Uterus (tissue), 2 donors: Measurements from ENCODE around the gene CAMK2D.

Source experiments
- POLR2A ChIP-seq, 2 donors: fragments of 450-650 bp; IDR thresholded peaks; one replicate each; pipeline ENCODE4 v1.6.1; 2016; ENCODE audit warnings: antibody characterized with exemption in 2 of 2, mild to moderate bottlenecking in 1 of 2, moderate library complexity in 1 of 2
- TF ChIP-seq, protein P1 (sequence below), 4 experiments: fragments of 200-600 bp in 2 of 4; fragments of 450-650 bp in 2 of 4; sonication (generic) in 2 of 4; IDR thresholded peaks; one replicate each; pipeline ENCODE4 v1.5.1; 2016 to 2019; ENCODE audit warnings: antibody characterized with exemption in 4 of 4, mild to moderate bottlenecking in 2 of 4, moderate library complexity in 1 of 4

DNA sequence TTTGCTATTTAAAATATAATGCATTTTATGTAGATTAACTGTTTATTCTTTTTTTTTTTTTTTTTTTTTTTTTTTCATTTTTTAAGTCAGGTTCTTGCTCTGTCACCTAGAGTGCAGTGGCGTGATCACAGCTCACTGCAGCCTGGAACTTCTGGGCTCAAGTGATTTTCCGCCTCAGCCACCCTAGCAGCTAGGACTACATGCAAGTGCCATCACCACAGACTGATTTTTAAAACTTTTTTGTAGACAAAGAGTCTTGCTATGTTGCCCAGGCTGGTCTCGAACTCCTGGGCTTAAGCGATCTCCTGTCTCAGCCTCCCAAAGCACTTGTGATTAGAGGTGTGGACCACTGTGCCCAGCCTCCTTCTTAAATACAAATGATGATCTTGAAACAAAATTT is 159.9 kb downstream of the CAMK2D start:
- TF ChIP-seq, protein P1, sequence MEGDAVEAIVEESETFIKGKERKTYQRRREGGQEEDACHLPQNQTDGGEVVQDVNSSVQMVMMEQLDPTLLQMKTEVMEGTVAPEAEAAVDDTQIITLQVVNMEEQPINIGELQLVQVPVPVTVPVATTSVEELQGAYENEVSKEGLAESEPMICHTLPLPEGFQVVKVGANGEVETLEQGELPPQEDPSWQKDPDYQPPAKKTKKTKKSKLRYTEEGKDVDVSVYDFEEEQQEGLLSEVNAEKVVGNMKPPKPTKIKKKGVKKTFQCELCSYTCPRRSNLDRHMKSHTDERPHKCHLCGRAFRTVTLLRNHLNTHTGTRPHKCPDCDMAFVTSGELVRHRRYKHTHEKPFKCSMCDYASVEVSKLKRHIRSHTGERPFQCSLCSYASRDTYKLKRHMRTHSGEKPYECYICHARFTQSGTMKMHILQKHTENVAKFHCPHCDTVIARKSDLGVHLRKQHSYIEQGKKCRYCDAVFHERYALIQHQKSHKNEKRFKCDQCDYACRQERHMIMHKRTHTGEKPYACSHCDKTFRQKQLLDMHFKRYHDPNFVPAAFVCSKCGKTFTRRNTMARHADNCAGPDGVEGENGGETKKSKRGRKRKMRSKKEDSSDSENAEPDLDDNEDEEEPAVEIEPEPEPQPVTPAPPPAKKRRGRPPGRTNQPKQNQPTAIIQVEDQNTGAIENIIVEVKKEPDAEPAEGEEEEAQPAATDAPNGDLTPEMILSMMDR (IDR thresholded peaks at IDR 0.05), result no peak
- no peak for TF ChIP-seq POLR2A (IDR thresholded peaks at IDR 0.05)
